Endothelial cell of umbilical vein (primary cell): Measurements from ENCODE around the gene ZNF583. TPM values are rescaled to one million over a fixed set of nuclear protein-coding genes. Genes with fewer than 3 reads are reported as not detected.
A peak's percentile ranks its signal among the peaks of the same experiment; 100 is the strongest.

ENCODE experiments used
- BruUV-seq: library from RNA; stranded (reverse); fragments of 400-500 nt; replicated peaks from 2 replicates; lab custom pipeline; 2021; lab: Mats Ljungman, UMichigan
- CTCF ChIA-PET: fragments of 300-600, 350-600 bp; sonication (Branson Sonifier 250); formaldehyde crosslinking; loops from one replicate; lab custom pipeline; 2021; ENCODE audit warnings: antibody characterized with exemption, inconsistent platforms; lab: Charles Lee
- POLR2A ChIA-PET: fragments of 300-600, 350-600 bp; sonication (Branson Sonifier 250); formaldehyde crosslinking; loops from one replicate; lab custom pipeline; 2021; ENCODE audit warnings: antibody characterized with exemption, inconsistent platforms; lab: Charles Lee
- DNase-seq: peaks from one replicate; pipeline ENCODE4 v3.0.0-alpha.2; 2011; ENCODE audit warnings: low read depth, low spot score
- FAIRE-seq: peaks from 2 replicates; lab custom pipeline; 2011; peaks lifted over from hg19 to GRCh38; lab: Jason Lieb, UNC
- H2AFZ ChIP-seq: 2 replicates; pipeline ENCODE4 v1.6.0; 2012; ENCODE audit warnings: low read depth, low read length, control low read depth, inconsistent platforms
- H3K27ac ChIP-seq: 2 replicates; pipeline ENCODE4 v1.5.1; 2011; ENCODE audit warnings: low read depth, mild to moderate bottlenecking, control low read depth, low read length, moderate library complexity; ENCODE audit not compliant: insufficient read depth
- H3K27me3 ChIP-seq, 2 experiments: 2 replicates each; pipeline versions ENCODE4 v1.6.0 to v1.6.1; 2011; ENCODE audit warnings: low read length in 2 of 2, mixed read lengths in 1 of 2; ENCODE audit not compliant: control insufficient read depth in 2 of 2, insufficient read depth in 2 of 2
- H3K36me3 ChIP-seq, 2 experiments: 2 replicates in 1 of 2; 3 replicates in 1 of 2; pipeline ENCODE4 v1.5.1; 2011; ENCODE audit warnings: low read length in 2 of 2, mild to moderate bottlenecking in 1 of 2, moderate library complexity in 1 of 2; ENCODE audit not compliant: control insufficient read depth in 2 of 2, insufficient read depth in 2 of 2; ENCODE audit errors: extremely low read depth in 1 of 2
- H3K4me1 ChIP-seq: 3 replicates; pipeline ENCODE4 v1.5.1; 2011; ENCODE audit warnings: mild to moderate bottlenecking, low read length; ENCODE audit not compliant: control insufficient read depth, insufficient read depth; ENCODE audit errors: extremely low read depth
- H3K4me2 ChIP-seq: 2 replicates; pipeline ENCODE4 v1.6.1; 2011; ENCODE audit warnings: low read length, control low read depth, mixed read lengths; ENCODE audit not compliant: insufficient read depth
- H3K4me3 ChIP-seq, 3 experiments: fragments of 200-600 bp in 1 of 3; sonication (generic), shearing (Covaris generic) in 1 of 3; replicated peaks in 1 of 3; 2 replicates each; pipeline ENCODE4 v1.5.1; 2011 to 2016; ENCODE audit warnings: control low read depth in 3 of 3, low read length in 3 of 3, mild to moderate bottlenecking in 2 of 3, inconsistent platforms in 1 of 3, low read depth in 1 of 3, moderate library complexity in 1 of 3; ENCODE audit not compliant: insufficient read depth in 1 of 3
- H3K79me2 ChIP-seq: 2 replicates; pipeline ENCODE4 v1.6.0; 2012; ENCODE audit warnings: low read length, inconsistent platforms; ENCODE audit not compliant: control insufficient read depth, insufficient read depth
- H3K9ac ChIP-seq: replicated peaks from 2 replicates; pipeline ENCODE3; 2011; ENCODE audit warnings: low read length, control low read depth; ENCODE audit not compliant: insufficient read depth; ENCODE audit errors: extremely low read depth
- H3K9me1 ChIP-seq: replicated peaks from 3 replicates; pipeline ENCODE4 v1.6.0; 2011; ENCODE audit warnings: mild to moderate bottlenecking, low read length; ENCODE audit not compliant: control insufficient read depth, insufficient read depth; ENCODE audit errors: extremely low read depth
- H3K9me3 ChIP-seq: replicated peaks from 2 replicates; pipeline ENCODE4 v1.5.1; 2012; ENCODE audit warnings: low read length, inconsistent platforms; ENCODE audit not compliant: control insufficient read depth, insufficient read depth
- H4K20me1 ChIP-seq: replicated peaks from 2 replicates; pipeline ENCODE3; 2011; ENCODE audit warnings: mild to moderate bottlenecking, low read length; ENCODE audit not compliant: control insufficient read depth, insufficient read depth; ENCODE audit errors: extremely low read depth
- CTCF ChIP-seq, 2 donors: IDR thresholded peaks; 1 replicate in 1 of 2; 2 replicates in 1 of 2; pipeline ENCODE4 v1.5.1; 2011; ENCODE audit warnings: low read length in 2 of 2, mild to moderate bottlenecking in 2 of 2, moderate library complexity in 2 of 2, control low read depth in 1 of 2, inconsistent platforms in 1 of 2, low read depth in 1 of 2; ENCODE audit not compliant: insufficient read depth in 1 of 2; ENCODE audit errors: extremely low read depth in 1 of 2
- EZH2 ChIP-seq: IDR thresholded peaks from 2 replicates; pipeline ENCODE4 v1.6.1; 2012; ENCODE audit warnings: borderline replicate concordance, low read depth, mild to moderate bottlenecking, moderate library complexity, low read length, inconsistent platforms; ENCODE audit not compliant: severe bottlenecking
- FOS ChIP-seq: IDR thresholded peaks from 2 replicates; pipeline ENCODE4 v1.6.1; 2011; ENCODE audit warnings: mild to moderate bottlenecking, low read length, moderate library complexity, borderline replicate concordance; ENCODE audit not compliant: insufficient read depth
- GATA2 ChIP-seq: IDR thresholded peaks from 2 replicates; pipeline ENCODE4 v1.7.0; 2011; ENCODE audit warnings: low read depth, mild to moderate bottlenecking, moderate library complexity, mixed read lengths, low read length; ENCODE audit not compliant: insufficient read length, insufficient read depth
- JUN ChIP-seq: IDR thresholded peaks from 2 replicates; pipeline ENCODE4 v1.6.1; 2011; ENCODE audit warnings: borderline replicate concordance, low read depth; ENCODE audit not compliant: insufficient read length, insufficient read depth
- MAX ChIP-seq: IDR thresholded peaks from 2 replicates; pipeline ENCODE4 v1.6.1; 2011; ENCODE audit not compliant: insufficient read depth, insufficient read length
- MYC ChIP-seq: IDR thresholded peaks from one replicate; pipeline ENCODE4 v1.6.1; 2011; ENCODE audit warnings: mild to moderate bottlenecking, low read depth, low read length
- POLR2A ChIP-seq: IDR thresholded peaks from 2 replicates; pipeline ENCODE4 v1.6.1; 2012; ENCODE audit warnings: low read depth, mild to moderate bottlenecking, control low read depth, low read length
- POLR2AphosphoS5 ChIP-seq: IDR thresholded peaks from 2 replicates; pipeline ENCODE4 v1.6.1; 2012; ENCODE audit warnings: low read depth, mild to moderate bottlenecking, control low read depth, low read length, moderate library complexity; ENCODE audit not compliant: insufficient read depth
- dilution Hi-C: fragments of 300-500 bp; cut with MboI; formaldehyde crosslinking; loops from one replicate; pipeline ENCODE4 v1.15.0; 2019; ENCODE audit warnings: low sequenced_read_pairs; ENCODE audit not compliant: extremely low pct_ligation_motif_present
- intact Hi-C: fragments of 100-400 bp; cut with micrococcal nuclease; formaldehyde crosslinking; loops from one replicate; pipeline ENCODE4 v1.10.0; 2022
- polyA plus RNA-seq, 4 experiments: library from polyadenylated mRNA; depleted of rRNA in 3 of 4; stranded (reverse) in 3 of 4; unstranded in 1 of 4; fragments of >200 nt; gene quantifications; 2 replicates each; pipeline versions ENCODE4 v1.2.1 to v1.2.3, GENCODE V29; 2011 to 2012; ENCODE audit warnings: missing spikeins in 1 of 4
- total RNA-seq: library from RNA; stranded (reverse); gene quantifications from 2 replicates; pipeline ENCODE4 v1.2.3, GENCODE V29; 2021

Gene ZNF583
- total and polyA plus RNA-seq, 2 donors (not counting 3 experiments of a cell fraction or from before 2014, with no cell fraction given): 0.99 to 4.8 TPM

- CTCF ChIA-PET: interaction anchor here (0.6 to 1.4 kb wide), 6 partner anchors 9 to 337 kb away, joined by 3 to 5 read pairs (median 4); partner anchors contain the start of gene ZNF71
- POLR2A ChIA-PET: no interaction called here
- FAIRE-seq: peak; percentile 4
- no peaks in the 10 kb centered on the region for H4K20me1 ChIP-seq
- H3K9ac ChIP-seq: peak overlapping the region; percentile 71
- TSS peak; percentile 64 for BruUV-seq
- H3K4me2 ChIP-seq: peak overlapping the region; percentile 73
- TF ChIP-seq JUN (no peak), CTCF (IDR thresholded peaks at IDR 0.05; ENCODE audit: extremely low read depth in 1 of 2, insufficient read depth in 1 of 2, low read depth in 1 of 2, low read length in 2 of 2) (no peak), POLR2AphosphoS5 (no peak), MAX (no peak), POLR2A (no peak), EZH2 (no peak), MYC (no peak), GATA2 (no peak), FOS (no peak)
- peaks cover 2% of the 10 kb centered on the region for H3K9me3 ChIP-seq
- no peaks in the 10 kb centered on the region for H3K27me3 ChIP-seq
- peaks cover 8% of the 10 kb centered on the region for H3K4me1 ChIP-seq
- DNase-seq: no peak
- peak overlapping the region; percentile 42 to 81 (median 53) for H3K4me3 ChIP-seq
- H3K9me1 ChIP-seq: no peaks in the 10 kb centered on the region
- peak overlapping the region; percentile 57 for H3K27ac ChIP-seq
- dilution Hi-C loops: no loop called here
- no peaks in the 10 kb centered on the region for H3K79me2 ChIP-seq
- intact Hi-C loops: loop anchor here (10.0 kb wide), 1 partner anchor 162 kb away; the partner anchor contains the start of gene ZNF470
- H3K36me3 ChIP-seq: peaks cover 0 to 6% of the 10 kb centered on the region in 2 experiments
- H2AFZ ChIP-seq: peak overlapping the region; percentile 72
These were observed 871 bp upstream of the ZNF583 start for GRCh38 chr19:56403261-56403660.
